Activated naive CD4-positive, alpha-beta T cell treated with anti-CD3 and anti-CD28 coated beads for 36 hours (primary cell): ENCODE data around the gene VSTM2B. TPM values are rescaled to one million over a fixed set of nuclear protein-coding genes. Genes with fewer than 3 reads are reported as not detected.

Source experiments
- CTCF ChIA-PET: fragments of 350-600 bp; sonication (Branson Sonifier 250); formaldehyde crosslinking; loops from one replicate; lab custom pipeline; 2021; ENCODE audit warnings: antibody characterized with exemption; lab: Charles Lee
- DNase-seq: peaks from one replicate; pipeline ENCODE4 v3.0.0-alpha.2; 2020
- H3K27ac Mint-ChIP-seq: one replicate; pipeline ENCODE4 v1.8.0; 2021; ENCODE audit warnings: mild to moderate bottlenecking, mixed read lengths
- H3K27me3 Mint-ChIP-seq: one replicate; pipeline ENCODE4 v1.8.0; 2021; ENCODE audit warnings: low read depth, mixed read lengths
- H3K36me3 Mint-ChIP-seq: one replicate; pipeline ENCODE4 v1.8.0; 2021; ENCODE audit warnings: low read depth, mixed read lengths
- H3K4me1 Mint-ChIP-seq: one replicate; pipeline ENCODE4 v1.8.0; 2021; ENCODE audit warnings: low read depth, mixed read lengths
- H3K4me3 Mint-ChIP-seq: one replicate; pipeline ENCODE4 v1.8.0; 2021; ENCODE audit warnings: mild to moderate bottlenecking, moderate library complexity, mixed read lengths
- H3K9me3 Mint-ChIP-seq: one replicate; pipeline ENCODE4 v1.8.0; 2021; ENCODE audit warnings: mixed read lengths
- intact Hi-C: fragments of 100-400 bp; cut with micrococcal nuclease; formaldehyde crosslinking; loops from one replicate; pipeline ENCODE4 v1.15.1; 2023
- total RNA-seq, 2 experiments: library from RNA; stranded (reverse); gene quantifications; one replicate each; pipeline ENCODE4 v1.2.3, GENCODE V29; 2021

VSTM2B gene
- total RNA-seq, 2 experiments from 2014 or later: not detected

- Mint-ChIP-seq H3K36me3 (no peaks in the 10 kb centered on the region), H3K4me1 (no peaks in the 10 kb centered on the region), H3K27me3 (peaks cover 5% of the 10 kb centered on the region), H3K4me3 (no peak overlapping the region), H3K9me3 (no peaks in the 10 kb centered on the region), H3K27ac (no peak overlapping the region)
- DNase-seq: no peak
- CTCF ChIA-PET: no interaction called here
- intact Hi-C loops: no loop called here
Observed at GRCh38 chr19:29499921-29500590, 25.7 kb upstream of the VSTM2B start.

- no peaks in the 10 kb centered on the region for H3K36me3 Mint-ChIP-seq
- intact Hi-C loops: no loop called here
- H3K27ac Mint-ChIP-seq: no peak overlapping the region
- CTCF ChIA-PET: no interaction called here
- DNase-seq: no peak
- no peaks in the 10 kb centered on the region for H3K4me1 Mint-ChIP-seq
- H3K4me3 Mint-ChIP-seq: no peak overlapping the region
- H3K27me3 Mint-ChIP-seq: peaks cover 5% of the 10 kb centered on the region
- H3K9me3 Mint-ChIP-seq: no peaks in the 10 kb centered on the region
Observed at GRCh38 chr19:29501816-29502580, 23.8 kb upstream of the VSTM2B start.

GRCh38 chr19:29502581-29502850 lies 23.3 kb upstream of the VSTM2B start:
- Mint-ChIP-seq H3K27ac (no peak overlapping the region), H3K36me3 (no peaks in the 10 kb centered on the region), H3K4me3 (no peak overlapping the region), H3K9me3 (no peaks in the 10 kb centered on the region), H3K4me1 (no peaks in the 10 kb centered on the region), H3K27me3 (peaks cover 5% of the 10 kb centered on the region)
- DNase-seq: no peak
- intact Hi-C loops: no loop called here
- CTCF ChIA-PET: no interaction called here

DNA sequence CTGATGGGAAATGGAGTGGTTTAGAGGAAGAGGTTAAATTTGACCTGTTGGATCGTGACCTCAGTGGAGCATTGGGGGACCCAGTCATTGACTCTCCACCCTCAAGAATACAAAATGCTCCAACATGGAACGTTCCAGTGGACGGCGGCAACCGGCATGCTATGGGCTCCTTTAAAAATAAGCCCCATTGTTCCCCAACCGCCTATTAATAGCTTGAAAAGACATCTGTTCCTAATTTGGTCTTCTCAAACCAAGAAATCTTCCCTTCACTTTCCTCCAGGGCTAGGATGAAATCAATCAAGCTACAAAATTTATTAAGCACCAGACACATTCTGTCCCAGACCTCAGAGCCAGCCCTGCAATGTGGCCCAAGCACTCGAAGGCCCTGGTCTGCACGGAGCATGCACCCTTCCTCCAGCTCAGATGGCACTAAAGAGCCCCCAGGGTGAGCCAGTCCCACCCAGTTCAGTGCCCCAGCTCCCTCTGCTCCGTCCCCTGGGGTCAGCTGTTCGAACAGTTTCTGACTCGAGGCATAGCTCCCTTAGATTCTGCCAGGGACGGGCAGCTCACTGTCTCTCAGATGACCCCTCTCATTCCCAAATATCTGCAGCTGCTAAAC lies 22.5 kb upstream of the VSTM2B start:
- H3K4me3 Mint-ChIP-seq: no peak overlapping the region
- CTCF ChIA-PET: no interaction called here
- H3K27me3 Mint-ChIP-seq: peaks cover 10% of the 10 kb centered on the region
- no peak for DNase-seq
- H3K4me1 Mint-ChIP-seq: no peaks in the 10 kb centered on the region
- H3K9me3 Mint-ChIP-seq: no peaks in the 10 kb centered on the region
- no peaks in the 10 kb centered on the region for H3K36me3 Mint-ChIP-seq
- intact Hi-C loops: no loop called here
- H3K27ac Mint-ChIP-seq: no peak overlapping the region

GRCh38 chr19:29503785-29504184 lies 22.0 kb upstream of the VSTM2B start:
- Mint-ChIP-seq H3K4me1 (no peaks in the 10 kb centered on the region), H3K27ac (no peak overlapping the region), H3K36me3 (no peaks in the 10 kb centered on the region), H3K9me3 (no peaks in the 10 kb centered on the region), H3K4me3 (no peak overlapping the region), H3K27me3 (peaks cover 13% of the 10 kb centered on the region)
- intact Hi-C loops: no loop called here
- CTCF ChIA-PET: no interaction called here
- no peak for DNase-seq

GRCh38 chr19:29504454-29504853 lies 21.3 kb upstream of the VSTM2B start:
- Mint-ChIP-seq H3K36me3 (no peaks in the 10 kb centered on the region), H3K27me3 (peaks cover 15% of the 10 kb centered on the region), H3K4me1 (no peaks in the 10 kb centered on the region), H3K27ac (no peak overlapping the region), H3K4me3 (no peak overlapping the region), H3K9me3 (no peaks in the 10 kb centered on the region)
- CTCF ChIA-PET: no interaction called here
- intact Hi-C loops: no loop called here
- no peak for DNase-seq

GRCh38 chr19:29505097-29505824 lies 20.5 kb upstream of the VSTM2B start:
- Mint-ChIP-seq H3K36me3 (no peaks in the 10 kb centered on the region), H3K27me3 (peaks cover 24% of the 10 kb centered on the region), H3K4me1 (no peaks in the 10 kb centered on the region), H3K4me3 (no peak overlapping the region), H3K27ac (no peak overlapping the region), H3K9me3 (no peaks in the 10 kb centered on the region)
- no peak for DNase-seq
- intact Hi-C loops: no loop called here
- CTCF ChIA-PET: no interaction called here

DNA sequence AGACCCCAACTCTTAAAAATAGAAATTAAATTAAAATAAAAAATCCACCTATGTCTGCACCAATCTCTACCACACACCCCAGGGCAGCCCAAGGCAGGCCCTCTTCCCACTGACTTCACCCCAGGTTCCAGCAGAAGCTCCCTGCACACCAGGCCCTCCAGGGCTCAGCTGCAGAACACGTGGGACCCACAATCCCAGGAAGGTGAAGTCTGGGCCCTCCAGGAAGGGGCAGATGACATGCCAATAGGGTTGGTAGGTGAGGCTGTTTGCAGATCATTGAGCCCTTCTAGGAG lies 19.2 kb upstream of the VSTM2B start:
- no peak overlapping the region for H3K4me3 Mint-ChIP-seq
- intact Hi-C loops: no loop called here
- DNase-seq: no peak
- no peak overlapping the region for H3K27ac Mint-ChIP-seq
- no peaks in the 10 kb centered on the region for H3K4me1 Mint-ChIP-seq
- CTCF ChIA-PET: no interaction called here
- H3K36me3 Mint-ChIP-seq: no peaks in the 10 kb centered on the region
- peaks cover 25% of the 10 kb centered on the region for H3K27me3 Mint-ChIP-seq
- no peaks in the 10 kb centered on the region for H3K9me3 Mint-ChIP-seq

GRCh38 chr19:29507081-29507860 lies 18.5 kb upstream of the VSTM2B start:
- Mint-ChIP-seq H3K4me1 (no peaks in the 10 kb centered on the region), H3K27me3 (peaks cover 25% of the 10 kb centered on the region), H3K36me3 (no peaks in the 10 kb centered on the region), H3K4me3 (no peak overlapping the region), H3K27ac (no peak overlapping the region), H3K9me3 (no peaks in the 10 kb centered on the region)
- intact Hi-C loops: no loop called here
- no peak for DNase-seq
- CTCF ChIA-PET: no interaction called here

- no peak for DNase-seq
- H3K4me1 Mint-ChIP-seq: no peaks in the 10 kb centered on the region
- no peaks in the 10 kb centered on the region for H3K36me3 Mint-ChIP-seq
- no peak overlapping the region for H3K27ac Mint-ChIP-seq
- H3K9me3 Mint-ChIP-seq: no peaks in the 10 kb centered on the region
- CTCF ChIA-PET: no interaction called here
- no peak overlapping the region for H3K4me3 Mint-ChIP-seq
- H3K27me3 Mint-ChIP-seq: peaks cover 25% of the 10 kb centered on the region
- intact Hi-C loops: no loop called here
Observed at GRCh38 chr19:29508181-29508580, 17.6 kb upstream of the VSTM2B start.

- no peaks in the 10 kb centered on the region for H3K36me3 Mint-ChIP-seq
- H3K27ac Mint-ChIP-seq: no peak overlapping the region
- H3K27me3 Mint-ChIP-seq: peaks cover 25% of the 10 kb centered on the region
- CTCF ChIA-PET: no interaction called here
- no peak overlapping the region for H3K4me3 Mint-ChIP-seq
- no peaks in the 10 kb centered on the region for H3K9me3 Mint-ChIP-seq
- intact Hi-C loops: no loop called here
- no peak for DNase-seq
- no peaks in the 10 kb centered on the region for H3K4me1 Mint-ChIP-seq
Observed at GRCh38 chr19:29509456-29509855, 16.3 kb upstream of the VSTM2B start.

DNA sequence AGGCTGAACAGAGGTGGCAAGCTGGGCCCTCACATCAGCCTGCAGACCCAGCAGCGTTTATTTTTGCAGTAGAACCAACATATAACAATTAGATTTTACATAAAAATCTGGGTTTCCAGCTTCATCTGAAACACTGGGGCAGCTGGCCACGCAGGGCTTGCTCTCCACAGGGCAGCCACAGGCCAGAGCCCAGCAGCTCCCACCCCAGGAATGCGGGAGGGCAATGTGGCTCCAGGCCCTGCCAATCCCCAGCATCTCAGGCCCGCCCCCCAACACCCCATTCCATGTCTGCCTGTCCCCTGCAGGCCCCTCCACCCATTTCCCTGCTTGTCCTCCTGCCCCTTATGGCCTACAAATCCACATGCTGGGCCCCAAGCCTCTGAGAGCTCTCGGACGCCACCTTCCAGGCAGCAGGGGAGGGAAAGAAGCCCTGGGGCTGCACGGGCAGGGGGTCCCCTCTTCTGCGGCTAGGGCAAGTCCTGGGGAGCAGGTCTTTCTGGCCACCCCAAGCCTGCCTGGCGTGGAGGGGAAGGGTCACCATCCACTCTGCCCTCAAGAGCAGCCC lies 15.0 kb upstream of the VSTM2B start:
- Mint-ChIP-seq H3K36me3 (no peaks in the 10 kb centered on the region), H3K9me3 (no peaks in the 10 kb centered on the region), H3K4me1 (no peaks in the 10 kb centered on the region), H3K27me3 (peaks cover 25% of the 10 kb centered on the region), H3K4me3 (no peak overlapping the region), H3K27ac (no peak overlapping the region)
- intact Hi-C loops: no loop called here
- DNase-seq: no peak
- CTCF ChIA-PET: no interaction called here
